HFFc6 (cell line): Measurements from ENCODE around the gene S100A6. TPM values are rescaled to one million over a fixed set of nuclear protein-coding genes. Genes with fewer than 3 reads are reported as not detected.

Source experiments
- DNase-seq: peaks from one replicate; pipeline ENCODE4 v3.0.0-alpha.2; 2018
- H3K27ac Mint-ChIP-seq: 2 replicates; pipeline ENCODE4 v1.8.0; 2020; ENCODE audit warnings: mild to moderate bottlenecking, mixed read lengths
- H3K27me3 Mint-ChIP-seq: 2 replicates; pipeline ENCODE4 v1.8.0; 2021; ENCODE audit warnings: mild to moderate bottlenecking, moderate library complexity, mixed read lengths; ENCODE audit not compliant: insufficient read depth
- H3K36me3 Mint-ChIP-seq: 2 replicates; pipeline ENCODE4 v1.8.0; 2021; ENCODE audit warnings: low read depth, mixed read lengths
- H3K4me1 Mint-ChIP-seq: 2 replicates; pipeline ENCODE4 v1.8.0; 2020; ENCODE audit warnings: low read depth, mixed read lengths
- H3K4me3 Mint-ChIP-seq: 2 replicates; pipeline ENCODE4 v1.8.0; 2020; ENCODE audit warnings: mild to moderate bottlenecking, moderate library complexity, mixed read lengths
- H3K9me3 Mint-ChIP-seq: 2 replicates; pipeline ENCODE4 v1.8.0; 2020; ENCODE audit warnings: mild to moderate bottlenecking, mixed read lengths
- CTCF ChIP-seq: fragments of 200-600 bp; sonication (generic); IDR thresholded peaks from 2 replicates; pipeline ENCODE4 v1.5.0; 2021; ENCODE audit warnings: antibody characterized with exemption, mild to moderate bottlenecking
- total RNA-seq, 6 experiments: library from RNA; stranded (reverse); fragmentation: NEBNext Ultra II Directional; extraction: Animal tissue kit (Norgen Biotek cat#: 25700); gene quantifications; 2 replicates in 1 of 6; 3 replicates in 5 of 6; pipeline ENCODE4 v1.2.3, GENCODE V29; 2021

S100A6 gene
- total RNA-seq, 6 experiments from 2014 or later: 1,971 to 2,311 (median 2,129) TPM

GRCh38 chr1:153546371-153546770, 10.6 kb upstream of the S100A6 start:
- DNase-seq: no peak
- H3K27me3 Mint-ChIP-seq: peaks cover 5% of the 10 kb centered on the region
- peaks cover 26% of the 10 kb centered on the region; the same call in 1 of the 2 replicates for H3K36me3 Mint-ChIP-seq
- H3K4me1 Mint-ChIP-seq: peaks cover 100% of the 10 kb centered on the region
- no peak for TF ChIP-seq CTCF
- H3K27ac Mint-ChIP-seq: peak overlapping the region; percentile 95
- H3K4me3 Mint-ChIP-seq: peak overlapping the region; percentile 93
- H3K9me3 Mint-ChIP-seq: no peaks in the 10 kb centered on the region

DNA sequence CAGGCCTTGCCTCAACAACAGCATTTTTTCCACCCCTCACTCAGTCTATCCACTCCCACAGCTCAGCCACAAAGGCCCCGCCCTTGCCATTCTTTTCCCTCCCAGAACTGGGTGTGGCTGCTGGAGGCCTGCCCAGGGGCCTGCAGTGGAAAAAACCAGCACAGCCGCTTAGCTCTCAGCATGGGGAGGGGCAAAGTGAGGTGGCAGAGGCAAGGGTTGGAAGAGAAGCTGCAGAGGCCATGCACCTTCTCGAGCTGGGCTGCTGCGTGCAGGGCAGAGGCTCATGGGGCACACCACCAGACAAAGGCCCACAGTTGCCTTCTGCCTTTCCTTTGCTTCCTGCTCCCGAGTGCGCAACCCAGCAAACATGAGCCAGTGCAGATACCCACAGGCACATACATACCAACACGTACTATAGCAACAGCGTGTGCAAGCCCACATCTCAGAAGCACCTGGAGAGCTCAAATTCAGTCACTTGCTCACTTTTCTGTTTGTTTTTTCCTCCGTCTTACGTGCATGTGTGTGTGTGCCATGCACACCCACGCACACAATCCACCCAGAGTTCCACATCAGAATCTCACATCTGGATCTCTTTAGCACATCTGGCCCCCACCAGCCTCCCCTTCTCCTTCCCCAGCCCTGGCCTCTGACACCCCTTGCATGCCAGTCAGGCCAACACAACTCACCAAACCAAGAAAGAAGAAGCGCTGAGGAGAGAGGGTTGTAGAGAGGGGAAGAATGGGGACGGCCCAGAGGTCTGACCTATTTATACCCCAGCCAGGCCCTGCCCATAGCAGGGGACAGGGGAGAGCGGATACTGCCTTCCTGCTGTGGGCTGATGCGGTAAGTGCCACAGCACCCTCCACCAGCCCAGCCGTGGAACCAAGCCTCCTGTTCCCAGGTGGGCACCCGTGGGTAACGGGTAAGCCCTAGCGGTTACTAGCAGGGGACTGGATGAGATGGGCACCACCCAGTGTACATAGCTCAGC, 9.6 kb upstream of the S100A6 start, which contains the start of gene S100A4:
TSS of gene S100A4 (minus strand) at position 740 of the 989 bp plus-strand sequence. CDS start 1,012 bp downstream, outside the sequence.
- peak within 1 kb of the TSS; percentile 93 for H3K4me3 Mint-ChIP-seq
- peak; percentile 89 for DNase-seq
- peaks cover 5% of the 10 kb centered on the region for H3K27me3 Mint-ChIP-seq
- no peaks in the 10 kb centered on the region for H3K9me3 Mint-ChIP-seq
- peak within 1 kb of the TSS; percentile 95 for H3K27ac Mint-ChIP-seq
- peak; percentile 21; the same call in 1 of the 2 replicates for TF ChIP-seq CTCF
- H3K4me1 Mint-ChIP-seq: peaks cover 100% of the 10 kb centered on the region
- peaks cover 26% of the 10 kb centered on the region; the same call in 1 of the 2 replicates for H3K36me3 Mint-ChIP-seq

DNA sequence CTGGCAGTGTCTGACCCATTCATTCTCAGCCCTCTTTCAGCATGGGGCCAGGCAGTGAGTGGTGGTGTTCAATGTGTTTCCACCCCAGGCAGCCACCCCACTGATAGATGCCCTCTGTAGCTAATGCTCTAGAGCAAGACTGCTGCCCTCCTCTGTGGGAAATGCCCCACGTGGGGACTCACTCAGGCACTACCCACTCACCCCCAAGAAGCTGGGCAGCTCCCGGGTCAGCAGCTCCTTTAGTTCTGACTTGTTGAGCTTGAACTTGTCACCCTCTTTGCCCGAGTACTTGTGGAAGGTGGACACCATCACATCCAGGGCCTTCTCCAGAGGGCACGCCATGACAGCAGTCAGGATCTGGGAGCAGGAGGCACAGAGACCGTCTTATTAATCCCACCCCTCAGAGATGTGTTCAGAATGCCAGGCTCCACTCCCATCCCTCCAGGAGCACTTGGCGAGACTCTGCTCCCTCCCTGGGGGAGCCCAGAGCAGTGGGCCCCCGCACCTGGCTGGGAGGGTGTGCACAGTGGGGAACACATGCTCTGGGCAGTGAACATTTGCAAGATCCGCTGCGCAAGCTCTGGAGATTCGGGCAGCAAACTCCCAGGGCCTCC, 8.8 kb upstream of the S100A6 start:
- Mint-ChIP-seq H3K27me3 (peaks cover 5% of the 10 kb centered on the region), H3K27ac (peak overlapping the region; percentile 95), H3K36me3 (peaks cover 26% of the 10 kb centered on the region; the same call in 1 of the 2 replicates), H3K4me3 (peak overlapping the region; percentile 93), H3K9me3 (no peaks in the 10 kb centered on the region), H3K4me1 (peaks cover 100% of the 10 kb centered on the region)
- no peak for TF ChIP-seq CTCF
- DNase-seq: no peak

DNA sequence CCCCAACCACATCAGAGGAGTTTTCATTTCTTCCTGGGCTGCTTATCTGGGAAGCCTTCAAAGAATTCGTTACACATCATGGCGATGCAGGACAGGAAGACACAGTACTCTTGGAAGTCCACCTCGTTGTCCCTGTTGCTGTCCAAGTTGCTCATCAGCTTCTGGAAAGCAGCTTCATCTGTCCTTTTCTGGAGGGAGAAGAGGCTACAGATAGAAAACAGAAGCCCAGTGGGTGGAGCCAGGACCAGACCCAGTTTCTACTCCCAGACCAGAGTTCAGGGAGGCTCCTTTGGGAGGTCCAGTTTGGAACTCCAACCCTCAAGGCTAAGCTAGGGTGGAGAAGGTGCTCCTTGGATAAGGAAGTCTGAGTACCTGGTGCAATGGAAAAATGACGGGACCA, 7.9 kb upstream of the S100A6 start:
- Mint-ChIP-seq H3K4me1 (peaks cover 99% of the 10 kb centered on the region), H3K9me3 (no peaks in the 10 kb centered on the region), H3K4me3 (peak overlapping the region; percentile 93), H3K36me3 (peaks cover 26% of the 10 kb centered on the region; the same call in 1 of the 2 replicates), H3K27me3 (peaks cover 4% of the 10 kb centered on the region), H3K27ac (peak overlapping the region; percentile 95)
- DNase-seq: no peak
- no peak for TF ChIP-seq CTCF

- H3K9me3 Mint-ChIP-seq: no peaks in the 10 kb centered on the region
- H3K4me3 Mint-ChIP-seq: peak overlapping the region; percentile 93
- DNase-seq: no peak
- TF ChIP-seq CTCF: no peak
- H3K4me1 Mint-ChIP-seq: peaks cover 99% of the 10 kb centered on the region
- peaks cover 26% of the 10 kb centered on the region; the same call in 1 of the 2 replicates for H3K36me3 Mint-ChIP-seq
- H3K27me3 Mint-ChIP-seq: peaks cover 4% of the 10 kb centered on the region
- H3K27ac Mint-ChIP-seq: peak overlapping the region; percentile 95
Observed at GRCh38 chr1:153542956-153543711, 7.3 kb upstream of the S100A6 start.
